SKM-1 treated with dmso at 0.1 percent for 144 hours (cell line): ENCODE measurements around the gene TTYH2.

Experiments
- DNase-seq: peaks from one replicate; lab custom pipeline; 2025; ENCODE audit not compliant: unreplicated experiment; lab: John Stamatoyannopoulos, UW

The TTYH2 gene

GRCh38 chr17:74282587-74283370, 69.4 kb downstream of the TTYH2 start:
- no peak for DNase-seq

GRCh38 chr17:74283371-74283673, 70.0 kb downstream of the TTYH2 start:
- DNase-seq, result no peak

- no peak for DNase-seq
These were observed 73.7 kb downstream of the TTYH2 start for GRCh38 chr17:74287031-74287602.

GRCh38 chr17:74288785-74289184, 75.4 kb downstream of the TTYH2 start:
- DNase-seq, result no peak

- DNase-seq, result no peak
These were observed 76.3 kb downstream of the TTYH2 start for GRCh38 chr17:74289688-74290087.

GRCh38 chr17:74290340-74290739, 77.0 kb downstream of the TTYH2 start:
- no peak for DNase-seq

GRCh38 chr17:74292495-74292894, 79.1 kb downstream of the TTYH2 start:
- DNase-seq, result no peak

GRCh38 chr17:74295625-74296547, 82.5 kb downstream of the TTYH2 start:
- no peak for DNase-seq

- peak; percentile 35 for DNase-seq
These were observed 83.2 kb downstream of the TTYH2 start for GRCh38 chr17:74296548-74296936.

- no peak for DNase-seq
These were observed 84.6 kb downstream of the TTYH2 start for GRCh38 chr17:74297941-74298340.

GRCh38 chr17:74298778-74299177, 85.4 kb downstream of the TTYH2 start:
- no peak for DNase-seq

- no peak for DNase-seq
These were observed 86.0 kb downstream of the TTYH2 start for GRCh38 chr17:74299226-74300009.

GRCh38 chr17:74303305-74303704, 89.9 kb downstream of the TTYH2 start:
- peak; percentile 19 for DNase-seq

- no peak for DNase-seq
These were observed 90.8 kb downstream of the TTYH2 start for GRCh38 chr17:74304184-74304583.

GRCh38 chr17:74305865-74306654, 92.7 kb downstream of the TTYH2 start:
- DNase-seq, result no peak

- DNase-seq, result peak; percentile 15
These were observed 94.8 kb downstream of the TTYH2 start for GRCh38 chr17:74307984-74308773.

- no peak for DNase-seq
These were observed 96.5 kb downstream of the TTYH2 start for GRCh38 chr17:74309902-74310301.
